Measurements from ENCODE around the gene MXRA7.
"Not testable (repeated sequence)": the region's sequence is repeated elsewhere in the genome, so short reads cannot be mapped to it uniquely, and the experiment has no call there.

The MXRA7 gene

DNA sequence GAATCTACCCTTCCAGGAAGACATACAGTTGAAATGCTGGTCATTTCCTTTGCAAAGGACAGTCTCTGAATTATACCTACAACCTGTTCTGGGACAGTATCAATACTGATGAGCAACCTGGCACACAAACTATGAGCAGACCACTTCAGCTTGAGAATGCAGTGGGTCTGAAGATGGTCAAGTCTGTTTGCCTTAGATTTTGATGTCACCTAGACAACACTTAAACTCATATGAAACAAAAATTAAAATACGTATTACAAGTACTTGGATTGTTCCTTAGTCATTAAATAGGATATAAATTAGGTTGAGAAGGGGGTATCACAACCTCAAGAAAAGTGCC is 22.8 kb upstream of the MXRA7 start:
- TF ChIP-seq, protein P1, sequence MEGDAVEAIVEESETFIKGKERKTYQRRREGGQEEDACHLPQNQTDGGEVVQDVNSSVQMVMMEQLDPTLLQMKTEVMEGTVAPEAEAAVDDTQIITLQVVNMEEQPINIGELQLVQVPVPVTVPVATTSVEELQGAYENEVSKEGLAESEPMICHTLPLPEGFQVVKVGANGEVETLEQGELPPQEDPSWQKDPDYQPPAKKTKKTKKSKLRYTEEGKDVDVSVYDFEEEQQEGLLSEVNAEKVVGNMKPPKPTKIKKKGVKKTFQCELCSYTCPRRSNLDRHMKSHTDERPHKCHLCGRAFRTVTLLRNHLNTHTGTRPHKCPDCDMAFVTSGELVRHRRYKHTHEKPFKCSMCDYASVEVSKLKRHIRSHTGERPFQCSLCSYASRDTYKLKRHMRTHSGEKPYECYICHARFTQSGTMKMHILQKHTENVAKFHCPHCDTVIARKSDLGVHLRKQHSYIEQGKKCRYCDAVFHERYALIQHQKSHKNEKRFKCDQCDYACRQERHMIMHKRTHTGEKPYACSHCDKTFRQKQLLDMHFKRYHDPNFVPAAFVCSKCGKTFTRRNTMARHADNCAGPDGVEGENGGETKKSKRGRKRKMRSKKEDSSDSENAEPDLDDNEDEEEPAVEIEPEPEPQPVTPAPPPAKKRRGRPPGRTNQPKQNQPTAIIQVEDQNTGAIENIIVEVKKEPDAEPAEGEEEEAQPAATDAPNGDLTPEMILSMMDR (IDR thresholded peaks at IDR 0.05; ENCODE audit: insufficient read depth, low read length, poor library complexity, severe bottlenecking), result no peak
- H3K36me3 ChIP-seq (ENCODE audit: control insufficient read depth, insufficient read depth, low read length), result peaks cover 15% of the 10 kb centered on the region
- peak overlapping the region; percentile 100 for H3K4me3 ChIP-seq (replicated peaks; ENCODE audit: low read depth, low read length)
- no peaks in the 10 kb centered on the region for H3K27me3 ChIP-seq (replicated peaks; ENCODE audit: control insufficient read depth, insufficient read depth, low read length)
- no peak for DNase-seq (ENCODE audit: extremely low read depth, insufficient read length)

DNA sequence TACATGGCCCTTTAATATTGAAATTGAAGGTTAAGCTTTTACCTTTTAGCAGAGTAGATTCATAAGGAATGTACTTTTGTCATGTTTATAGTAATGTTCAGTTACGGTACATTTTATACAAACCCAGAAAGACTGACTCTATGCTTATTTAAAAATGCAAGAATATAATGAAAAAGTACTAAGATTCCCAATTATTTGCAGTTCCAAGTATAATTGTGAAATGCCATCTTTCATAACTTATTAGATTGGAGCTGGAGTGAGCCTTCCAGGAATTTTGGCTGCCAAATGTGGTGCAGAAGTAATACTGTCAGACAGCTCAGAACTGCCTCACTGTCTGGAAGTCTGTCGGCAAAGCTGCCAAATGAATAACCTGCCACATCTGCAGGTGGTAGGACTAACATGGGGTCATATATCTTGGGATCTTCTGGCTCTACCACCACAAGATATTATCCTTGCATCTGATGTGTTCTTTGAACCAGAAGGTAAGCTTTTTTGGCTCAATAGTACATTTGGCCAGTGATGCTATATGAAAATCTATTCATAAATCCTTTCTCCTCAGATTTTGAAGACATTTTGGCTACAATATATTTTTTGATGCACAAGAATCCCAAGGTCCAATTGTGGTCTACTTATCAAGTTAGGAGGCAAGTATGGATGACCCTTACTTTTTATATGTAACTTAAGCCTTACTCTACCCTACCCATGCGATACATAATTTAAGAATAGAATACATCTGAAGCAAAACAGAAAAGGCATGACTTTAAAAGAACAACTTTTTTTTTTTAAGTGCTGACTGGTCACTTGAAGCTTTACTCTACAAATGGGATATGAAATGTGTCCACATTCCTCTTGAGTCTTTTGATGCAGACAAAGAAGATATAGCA is 22.2 kb upstream of the MXRA7 start:
- peak overlapping the region; percentile 100; the same call in 1 of the 2 replicates for H3K4me3 ChIP-seq (replicated peaks; ENCODE audit: low read depth, low read length)
- DNase-seq (ENCODE audit: extremely low read depth, insufficient read length), result no peak
- TF ChIP-seq, protein P1 (IDR thresholded peaks at IDR 0.05; ENCODE audit: insufficient read depth, low read length, poor library complexity, severe bottlenecking), result no peak
- no peaks in the 10 kb centered on the region for H3K27me3 ChIP-seq (replicated peaks; ENCODE audit: control insufficient read depth, insufficient read depth, low read length)
- H3K36me3 ChIP-seq (ENCODE audit: control insufficient read depth, insufficient read depth, low read length), result peaks cover 15% of the 10 kb centered on the region

DNA sequence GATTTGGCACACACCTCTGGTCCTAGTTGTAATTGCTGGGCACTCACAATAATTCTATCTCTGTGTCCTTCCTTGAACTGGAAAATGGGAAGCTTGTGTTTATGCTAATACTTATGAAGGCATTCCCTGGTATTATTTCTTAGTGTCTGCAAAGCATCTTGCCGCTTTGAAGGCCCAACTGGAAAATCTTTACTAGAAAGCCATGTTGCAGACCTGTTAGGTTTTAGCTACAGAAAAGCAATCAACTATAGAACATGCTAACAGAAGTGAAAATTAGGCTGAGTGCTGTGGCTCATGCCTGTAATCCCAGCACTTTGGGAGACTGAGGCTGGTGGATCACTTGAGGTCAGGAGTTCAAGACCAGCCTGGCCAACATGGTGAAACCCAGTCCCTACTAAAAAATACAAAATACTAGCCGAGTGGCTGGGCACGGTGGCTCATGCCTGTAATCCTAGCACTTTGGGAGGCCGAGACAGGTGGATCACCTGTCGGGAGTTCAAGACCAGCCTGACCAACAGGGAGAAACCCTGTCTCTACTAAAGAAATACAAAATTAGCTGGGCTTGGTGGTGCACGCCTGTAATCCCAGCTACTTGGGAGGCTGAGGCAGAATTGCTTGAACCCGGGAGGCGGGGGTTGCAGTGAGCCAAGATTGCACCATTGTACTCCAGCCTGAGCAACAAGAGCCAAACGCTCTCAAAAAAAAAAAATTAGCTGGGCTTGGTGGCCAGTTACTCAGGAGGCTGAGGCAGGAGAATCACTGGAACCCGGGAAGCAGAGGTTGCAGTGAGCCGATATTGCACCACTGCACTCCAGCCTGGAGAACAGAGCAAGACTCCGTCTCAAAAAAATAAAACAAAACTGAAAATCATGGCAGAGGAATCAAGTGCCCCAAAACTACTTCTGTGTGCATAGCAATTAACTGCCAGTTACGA is 21.3 kb upstream of the MXRA7 start:
- DNase-seq (ENCODE audit: extremely low read depth, insufficient read length); H3K27me3 ChIP-seq (replicated peaks; ENCODE audit: control insufficient read depth, insufficient read depth, low read length); H3K4me3 ChIP-seq (replicated peaks; ENCODE audit: low read depth, low read length): not testable (repeated sequence)
- peaks cover 15% of the 10 kb centered on the region for H3K36me3 ChIP-seq (ENCODE audit: control insufficient read depth, insufficient read depth, low read length)

DNA sequence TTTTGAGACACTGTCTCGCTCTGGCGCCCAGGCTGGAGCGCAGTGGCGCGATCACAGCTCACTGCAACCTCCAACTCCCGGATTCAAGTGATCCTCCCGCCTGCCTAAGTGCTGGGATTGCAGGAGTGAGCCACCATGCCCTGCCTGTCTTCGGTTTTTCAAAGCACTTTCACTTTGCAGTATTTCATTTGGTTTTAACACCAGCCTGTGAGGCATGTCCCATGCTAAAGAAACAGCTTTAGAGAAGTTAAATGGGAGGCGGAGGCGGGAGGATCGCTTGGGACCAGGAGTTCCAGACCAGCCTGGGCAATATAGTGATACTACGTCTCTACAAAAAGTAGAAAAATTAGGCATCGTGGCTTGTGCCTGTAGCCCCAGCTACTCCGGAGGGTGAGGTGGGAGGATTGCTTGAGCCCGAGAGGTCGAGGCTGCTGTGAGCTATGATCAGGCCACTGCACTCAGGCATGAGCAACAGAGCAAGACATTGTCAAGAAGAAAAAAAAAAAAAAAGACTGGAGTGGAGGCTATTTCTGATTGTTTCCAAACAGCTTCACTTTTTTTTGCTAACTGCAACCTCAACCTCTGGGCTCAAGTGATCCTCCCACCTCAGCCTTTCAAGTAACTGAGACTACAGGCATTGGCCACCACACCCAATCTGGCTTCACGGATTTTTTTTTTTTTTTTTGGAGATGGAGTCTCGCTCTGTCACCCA is 17.1 kb upstream of the MXRA7 start:
- DNase-seq (ENCODE audit: extremely low read depth, insufficient read length), result peak; percentile 44
- TF ChIP-seq, protein P1 (IDR thresholded peaks at IDR 0.05; ENCODE audit: insufficient read depth, low read length, poor library complexity, severe bottlenecking), result no peak
- H3K4me3 ChIP-seq (replicated peaks; ENCODE audit: low read depth, low read length), result peak overlapping the region; percentile 93
- peaks cover 7% of the 10 kb centered on the region for H3K36me3 ChIP-seq (ENCODE audit: control insufficient read depth, insufficient read depth, low read length)
- H3K27me3 ChIP-seq (replicated peaks; ENCODE audit: control insufficient read depth, insufficient read depth, low read length), result no peaks in the 10 kb centered on the region

DNA sequence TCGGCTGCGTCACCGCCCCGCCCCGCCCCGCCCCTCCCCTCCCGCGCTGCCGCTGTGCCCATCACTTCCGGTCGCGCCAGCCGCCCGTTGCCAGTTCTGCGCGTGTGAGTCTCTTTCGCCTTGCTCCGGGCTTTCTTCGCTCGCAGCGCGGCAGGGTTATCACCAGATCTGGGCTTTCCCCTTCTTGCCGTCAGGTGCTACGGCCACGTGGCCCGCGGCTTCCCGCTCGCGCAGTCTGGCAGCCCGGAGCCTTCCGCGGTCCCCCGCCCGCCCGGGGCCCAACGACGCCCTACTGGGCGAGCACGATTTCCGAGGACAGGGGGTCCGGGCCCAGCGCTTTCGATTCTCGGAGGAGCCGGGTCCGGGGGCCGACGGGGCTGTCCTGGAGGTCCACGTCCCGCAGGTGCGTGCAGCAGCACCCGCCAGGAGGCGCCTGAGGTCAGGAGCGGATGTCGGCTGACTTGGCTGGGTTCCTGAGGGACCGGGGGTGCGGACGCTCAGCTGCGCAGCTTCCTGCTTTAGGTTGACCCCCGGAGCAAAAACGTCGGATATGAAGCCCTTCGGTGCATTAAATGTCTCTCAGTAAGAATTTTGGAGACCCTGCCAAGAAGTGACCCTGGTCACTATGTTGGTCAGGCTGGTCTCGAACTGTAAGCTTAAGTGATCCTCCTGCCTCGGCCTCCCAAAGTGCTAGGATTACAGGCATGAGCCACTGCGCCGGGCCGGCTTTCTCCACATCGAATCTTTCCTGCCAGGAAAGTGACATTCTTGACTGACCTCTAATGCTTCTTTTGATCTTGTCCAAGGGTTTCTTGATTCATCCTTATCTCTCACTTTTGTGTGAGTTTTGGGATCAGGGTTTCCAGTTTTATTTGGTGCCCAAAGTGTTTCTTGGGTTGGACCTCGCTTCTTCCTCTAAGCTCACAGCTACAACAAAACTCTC is 16.3 kb upstream of the MXRA7 start, which contains the start of gene METTL23:
Gene METTL23 (plus strand): TSS at position 64 of the 943 bp plus-strand sequence. CDS start 2,872 bp downstream, outside the sequence.
- H3K36me3 ChIP-seq (ENCODE audit: control insufficient read depth, insufficient read depth, low read length), result peaks cover 10% of the 10 kb centered on the region
- peak; percentile 87 for DNase-seq (ENCODE audit: extremely low read depth, insufficient read length)
- no peaks in the 10 kb centered on the region for H3K27me3 ChIP-seq (replicated peaks; ENCODE audit: control insufficient read depth, insufficient read depth, low read length)
- peak within 1 kb of the TSS; percentile 93 for H3K4me3 ChIP-seq (replicated peaks; ENCODE audit: low read depth, low read length)
- TF ChIP-seq, protein P1 (IDR thresholded peaks at IDR 0.05; ENCODE audit: insufficient read depth, low read length, poor library complexity, severe bottlenecking), result peak; percentile 92

Data from GM06990 (cell line).